GM18507 (cell line): ENCODE data around the gene GPR55.

ENCODE experiments used
- DNase-seq: peaks from one replicate; pipeline ENCODE4 v3.0.0; 2011; ENCODE audit warnings: low read depth; ENCODE audit not compliant: insufficient read length; ENCODE audit errors: extremely low spot score
- FAIRE-seq: peaks from 2 replicates; lab custom pipeline; 2011; peaks lifted over from hg19 to GRCh38; lab: Jason Lieb, UNC

Gene GPR55

GRCh38 chr2:230862292-230862691 lies 62.8 kb downstream of the GPR55 start:
- DNase-seq (no peak), FAIRE-seq (no peak)

- DNase-seq (no peak), FAIRE-seq (peak; percentile 15)
Observed at GRCh38 chr2:230861552-230862255, 63.3 kb downstream of the GPR55 start.
